HepG2 (cell line): ENCODE results near the gene HSD17B2. TPM values are rescaled to one million over a fixed set of nuclear protein-coding genes. Genes with fewer than 3 reads are reported as not detected.

Source experiments
- AHR ChIP-seq: IDR thresholded peaks from 2 replicates; pipeline ENCODE4 v1.6.1; 2018; ENCODE audit warnings: missing genetic modification reagents, missing compliant biosample characterization
- ATF5 ChIP-seq: sonication (generic); formaldehyde crosslinking; IDR thresholded peaks from 2 replicates; pipeline ENCODE4 v1.4.0; 2020; ENCODE audit warnings: mild to moderate bottlenecking, low read depth, missing genetic modification reagents
- BATF2 ChIP-seq: sonication (generic); formaldehyde crosslinking; IDR thresholded peaks from 2 replicates; pipeline ENCODE4 v1.8.0; 2022; ENCODE audit warnings: mild to moderate bottlenecking, missing genetic modification reagents, moderate library complexity
- CREB1 ChIP-seq, 2 experiments: fragments of 450-650 bp in 1 of 2; IDR thresholded peaks; 2 replicates each; pipeline ENCODE4 v1.6.1; 2016 to 2017; ENCODE audit warnings: control low read depth in 1 of 2, mild to moderate bottlenecking in 1 of 2, missing compliant biosample characterization in 1 of 2, missing genetic modification characterization in 1 of 2
- FOXP1 ChIP-seq, 2 experiments: fragments of 450-650 bp in 1 of 2; IDR thresholded peaks; 2 replicates each; pipeline ENCODE4 v1.6.1; 2017 to 2018; ENCODE audit warnings: antibody characterized with exemption in 1 of 2
- HOXA3 ChIP-seq: sonication (generic); formaldehyde crosslinking; IDR thresholded peaks from 2 replicates; pipeline ENCODE4 v1.5.0; 2020; ENCODE audit warnings: missing genetic modification reagents
- ISL2 ChIP-seq: sonication (generic); formaldehyde crosslinking; IDR thresholded peaks from 2 replicates; pipeline ENCODE4 v1.5.0; 2020; ENCODE audit warnings: missing genetic modification reagents
- KDM5B ChIP-seq: sonication (generic); formaldehyde crosslinking; IDR thresholded peaks from 2 replicates; pipeline ENCODE4 v1.4.0; 2020; ENCODE audit warnings: missing genetic modification reagents, mild to moderate bottlenecking, borderline replicate concordance
- KLF12 ChIP-seq: sonication (generic); formaldehyde crosslinking; IDR thresholded peaks from 2 replicates; pipeline ENCODE4 v1.4.0; 2020; ENCODE audit warnings: missing genetic modification reagents, borderline replicate concordance
- LCORL ChIP-seq, 2 experiments: fragments of 450-650 bp in 1 of 2; sonication (generic) in 1 of 2; formaldehyde crosslinking in 1 of 2; IDR thresholded peaks; 2 replicates each; pipeline versions ENCODE4 v1.5.0 to v1.6.1; 2017 to 2020; ENCODE audit warnings: antibody characterized with exemption in 1 of 2, missing genetic modification reagents in 1 of 2
- MAFK ChIP-seq, 2 experiments: IDR thresholded peaks in 1 of 2; conservative IDR thresholded peaks in 1 of 2; 2 replicates each; pipeline ENCODE4 v1.6.1; 2011; ENCODE audit warnings: improper control_type of control experiment in 2 of 2, low read length in 2 of 2
- MXD4 ChIP-seq: IDR thresholded peaks from 2 replicates; pipeline ENCODE4 v1.6.1; 2016; ENCODE audit warnings: mild to moderate bottlenecking, missing biosample characterization, missing genetic modification reagents
- PATZ1 ChIP-seq: sonication (generic); formaldehyde crosslinking; IDR thresholded peaks from 2 replicates; pipeline ENCODE4 v1.4.0; 2020; ENCODE audit warnings: missing genetic modification reagents
- POLR2AphosphoS5 ChIP-seq: IDR thresholded peaks from 2 replicates; pipeline ENCODE4 v1.6.1; 2012; ENCODE audit warnings: low read depth, low read length
- SOX5 ChIP-seq: IDR thresholded peaks from 2 replicates; pipeline ENCODE4 v1.6.1; 2016; ENCODE audit warnings: borderline replicate concordance
- TBX2 ChIP-seq: sonication (generic); formaldehyde crosslinking; IDR thresholded peaks from 2 replicates; pipeline ENCODE4 v1.5.0; 2020; ENCODE audit warnings: missing genetic modification reagents, mild to moderate bottlenecking, borderline replicate concordance
- YEATS4 ChIP-seq: sonication (generic); formaldehyde crosslinking; IDR thresholded peaks from 2 replicates; pipeline ENCODE4 v1.4.0; 2020; ENCODE audit warnings: missing genetic modification reagents, borderline replicate concordance
- ZFY ChIP-seq: sonication (generic); formaldehyde crosslinking; IDR thresholded peaks from 2 replicates; pipeline ENCODE4 v1.4.0; 2020; ENCODE audit warnings: missing genetic modification reagents
- ZGPAT ChIP-seq: IDR thresholded peaks from 2 replicates; pipeline ENCODE4 v1.6.1; 2016; ENCODE audit warnings: mild to moderate bottlenecking
- ZNF292 ChIP-seq: sonication (generic); formaldehyde crosslinking; IDR thresholded peaks from 2 replicates; pipeline ENCODE4 v1.8.1; 2022; ENCODE audit warnings: mild to moderate bottlenecking, low read depth, missing genetic modification reagents, borderline replicate concordance
- ZNF510 ChIP-seq: sonication (generic); formaldehyde crosslinking; IDR thresholded peaks from 2 replicates; pipeline ENCODE4 v1.4.0; 2020; ENCODE audit warnings: low read depth, mild to moderate bottlenecking, missing genetic modification reagents
- ZNF619 ChIP-seq: sonication (generic); formaldehyde crosslinking; IDR thresholded peaks from 2 replicates; pipeline ENCODE4 v1.4.0; 2020; ENCODE audit warnings: mild to moderate bottlenecking, missing genetic modification reagents
- ZNF788 ChIP-seq: sonication (generic); formaldehyde crosslinking; IDR thresholded peaks from 2 replicates; pipeline ENCODE4 v1.5.0; 2020; ENCODE audit warnings: mild to moderate bottlenecking, missing genetic modification reagents, borderline replicate concordance
- polyA plus RNA-seq, 8 experiments: library from polyadenylated mRNA; depleted of rRNA in 3 of 8; stranded (reverse) in 7 of 8; unstranded in 1 of 8; fragments of >200 nt; fragmentation: Illumina TruSeq in 4 of 8; extraction: Trizol in 4 of 8; gene quantifications; 2 replicates each; pipeline versions ENCODE4 v1.2.1 to v1.2.3, GENCODE V29; 2011 to 2016; ENCODE audit warnings: low read depth in 4 of 8, missing spikeins in 1 of 8, mixed read lengths in 1 of 8; ENCODE audit not compliant: insufficient read depth in 1 of 8
- total RNA-seq, 5 experiments: library from RNA; depleted of rRNA; stranded (reverse); fragments of >200 nt; fragmentation: Illumina TruSeq; extraction: Trizol; gene quantifications; 2 replicates each; pipeline ENCODE4 v1.2.3, GENCODE V29; 2016; ENCODE audit warnings: low read depth in 1 of 5

HSD17B2 gene
- total and polyA plus RNA-seq, 2 of the 13 experiments (the other 11 are each of a cell fraction or from before 2014, with no cell fraction given): 26.3 to 69.3 TPM

GRCh38 chr16:82034981-82035612 lies at the start of gene HSD17B2 (continued):
- TF ChIP-seq ATF5 (no peak), SOX5 (CRISPR knock-in tag) (peak; percentile 77), FOXP1 (IDR thresholded peaks at IDR 0.05) (no peak), FOXP1 (CRISPR knock-in tag; IDR thresholded peaks at IDR 0.05) (peak; percentile 90), PATZ1 (CRISPR knock-in tag) (peak; percentile 58), POLR2AphosphoS5 (no peak), ZNF292 (CRISPR knock-in tag) (peak; percentile 77; the same call in 1 of the 2 replicates), YEATS4 (CRISPR knock-in tag) (peak; percentile 34; the same call in 1 of the 2 replicates), LCORL (IDR thresholded peaks at IDR 0.05) (no peak), LCORL (CRISPR knock-in tag; IDR thresholded peaks at IDR 0.05) (peak; percentile 50), MXD4 (peak; percentile 76), ISL2 (CRISPR knock-in tag) (no peak), TBX2 (CRISPR knock-in tag) (peak; percentile 78), MAFK (conservative IDR thresholded peaks at IDR 0.05 in 1 of 2, IDR thresholded peaks at IDR 0.05 in 1 of 2; ENCODE audit: low read length in 2 of 2) (no peak), ZFY (CRISPR knock-in tag) (peak; percentile 49; the same call in 1 of the 2 replicates), HOXA3 (CRISPR knock-in tag) (peak; percentile 62; the same call in 1 of the 2 replicates), ZNF619 (CRISPR knock-in tag) (peak; percentile 25; the same call in 1 of the 2 replicates), ZNF510 (no peak), KLF12 (CRISPR knock-in tag) (no peak), AHR (CRISPR knock-in tag) (no peak), ZNF788 (0 out of 2 replicates have a peak, but pooled peaks have one; percentile 54), CREB1 (IDR thresholded peaks at IDR 0.05) (no peak), CREB1 (CRISPR knock-in tag; IDR thresholded peaks at IDR 0.05) (peak; percentile 77), KDM5B (CRISPR knock-in tag) (peak; percentile 61), BATF2 (CRISPR knock-in tag) (peak; percentile 54; the same call in 1 of the 2 replicates), ZGPAT (peak; percentile 71)
